ENCODE measurements around the gene DEDD. TPM values are rescaled to one million over a fixed set of nuclear protein-coding genes. Genes with fewer than 3 reads are reported as not detected.
A peak's percentile ranks its signal among the peaks of the same experiment; 100 is the strongest.

The DEDD gene
- total RNA-seq, 1 experiment from 2014 or later = 39.2 TPM

DNA sequence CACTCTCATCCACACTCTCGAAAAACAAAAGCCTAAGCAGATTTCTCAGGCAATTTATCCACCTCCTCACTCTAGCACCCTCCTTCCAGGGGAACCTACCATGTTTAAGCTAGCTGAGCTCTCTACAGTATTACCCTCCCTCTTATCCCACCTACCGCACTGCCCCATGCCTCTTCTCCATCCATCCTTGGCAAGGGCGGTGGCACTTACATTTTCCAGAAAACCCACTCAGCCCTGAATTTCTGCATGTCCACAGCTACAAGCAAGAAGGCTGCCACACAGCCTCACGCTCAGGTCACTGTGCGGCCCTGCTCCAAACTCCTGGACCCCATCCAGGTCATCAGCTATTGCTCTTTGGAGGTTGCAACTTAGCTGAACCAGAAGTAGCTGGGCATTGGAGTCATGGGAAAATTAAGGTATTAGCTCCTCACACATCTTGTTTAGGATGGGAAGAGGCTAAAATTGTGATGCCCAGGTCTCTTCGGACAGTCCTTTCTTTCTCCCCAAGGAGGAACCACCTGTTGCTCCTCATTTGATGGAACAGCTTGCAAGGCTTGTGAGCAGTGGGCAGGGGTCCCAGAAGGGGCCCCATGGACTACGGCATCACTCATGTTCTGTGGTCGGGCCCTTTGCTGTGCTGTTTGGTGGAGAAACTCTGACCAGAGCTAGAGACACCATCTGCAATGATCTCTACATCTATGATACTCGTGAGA, 33.2 kb downstream of the DEDD start:
- TF ChIP-seq, protein P1, sequence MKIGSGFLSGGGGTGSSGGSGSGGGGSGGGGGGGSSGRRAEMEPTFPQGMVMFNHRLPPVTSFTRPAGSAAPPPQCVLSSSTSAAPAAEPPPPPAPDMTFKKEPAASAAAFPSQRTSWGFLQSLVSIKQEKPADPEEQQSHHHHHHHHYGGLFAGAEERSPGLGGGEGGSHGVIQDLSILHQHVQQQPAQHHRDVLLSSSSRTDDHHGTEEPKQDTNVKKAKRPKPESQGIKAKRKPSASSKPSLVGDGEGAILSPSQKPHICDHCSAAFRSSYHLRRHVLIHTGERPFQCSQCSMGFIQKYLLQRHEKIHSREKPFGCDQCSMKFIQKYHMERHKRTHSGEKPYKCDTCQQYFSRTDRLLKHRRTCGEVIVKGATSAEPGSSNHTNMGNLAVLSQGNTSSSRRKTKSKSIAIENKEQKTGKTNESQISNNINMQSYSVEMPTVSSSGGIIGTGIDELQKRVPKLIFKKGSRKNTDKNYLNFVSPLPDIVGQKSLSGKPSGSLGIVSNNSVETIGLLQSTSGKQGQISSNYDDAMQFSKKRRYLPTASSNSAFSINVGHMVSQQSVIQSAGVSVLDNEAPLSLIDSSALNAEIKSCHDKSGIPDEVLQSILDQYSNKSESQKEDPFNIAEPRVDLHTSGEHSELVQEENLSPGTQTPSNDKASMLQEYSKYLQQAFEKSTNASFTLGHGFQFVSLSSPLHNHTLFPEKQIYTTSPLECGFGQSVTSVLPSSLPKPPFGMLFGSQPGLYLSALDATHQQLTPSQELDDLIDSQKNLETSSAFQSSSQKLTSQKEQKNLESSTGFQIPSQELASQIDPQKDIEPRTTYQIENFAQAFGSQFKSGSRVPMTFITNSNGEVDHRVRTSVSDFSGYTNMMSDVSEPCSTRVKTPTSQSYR (CRISPR knock-in tag; IDR thresholded peaks at IDR 0.05) = no peak
- TF ChIP-seq TP53 (CRISPR knock-in tag; IDR thresholded peaks at IDR 0.05) (no peak), ZNF263 (CRISPR knock-in tag; IDR thresholded peaks at IDR 0.05; ENCODE audit: low read depth) (no peak), JAZF1 (CRISPR knock-in tag; IDR thresholded peaks at IDR 0.05) (no peak), CREM (CRISPR knock-in tag; IDR thresholded peaks at IDR 0.05) (no peak), SOX15 (CRISPR knock-in tag; IDR thresholded peaks at IDR 0.05) (no peak), RORB (CRISPR knock-in tag; IDR thresholded peaks at IDR 0.05) (no peak), HMGA2 (CRISPR knock-in tag; IDR thresholded peaks at IDR 0.05) (no peak), ZNF396 (CRISPR knock-in tag; IDR thresholded peaks at IDR 0.05; ENCODE audit: borderline replicate concordance) (no peak), NR3C1 (CRISPR knock-in tag; conservative IDR thresholded peaks at IDR 0.05; ENCODE audit: low read depth) (no peak), GTF2I (CRISPR knock-in tag; conservative IDR thresholded peaks at IDR 0.05) (no peak), SP1 (CRISPR knock-in tag; conservative IDR thresholded peaks at IDR 0.05) (no peak), ZNF671 (CRISPR knock-in tag; IDR thresholded peaks at IDR 0.05) (no peak)
- TF ChIP-seq, protein P2, sequence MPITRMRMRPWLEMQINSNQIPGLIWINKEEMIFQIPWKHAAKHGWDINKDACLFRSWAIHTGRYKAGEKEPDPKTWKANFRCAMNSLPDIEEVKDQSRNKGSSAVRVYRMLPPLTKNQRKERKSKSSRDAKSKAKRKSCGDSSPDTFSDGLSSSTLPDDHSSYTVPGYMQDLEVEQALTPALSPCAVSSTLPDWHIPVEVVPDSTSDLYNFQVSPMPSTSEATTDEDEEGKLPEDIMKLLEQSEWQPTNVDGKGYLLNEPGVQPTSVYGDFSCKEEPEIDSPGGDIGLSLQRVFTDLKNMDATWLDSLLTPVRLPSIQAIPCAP (CRISPR knock-in tag; IDR thresholded peaks at IDR 0.05) = no peak
- TF ChIP-seq, protein P3, sequence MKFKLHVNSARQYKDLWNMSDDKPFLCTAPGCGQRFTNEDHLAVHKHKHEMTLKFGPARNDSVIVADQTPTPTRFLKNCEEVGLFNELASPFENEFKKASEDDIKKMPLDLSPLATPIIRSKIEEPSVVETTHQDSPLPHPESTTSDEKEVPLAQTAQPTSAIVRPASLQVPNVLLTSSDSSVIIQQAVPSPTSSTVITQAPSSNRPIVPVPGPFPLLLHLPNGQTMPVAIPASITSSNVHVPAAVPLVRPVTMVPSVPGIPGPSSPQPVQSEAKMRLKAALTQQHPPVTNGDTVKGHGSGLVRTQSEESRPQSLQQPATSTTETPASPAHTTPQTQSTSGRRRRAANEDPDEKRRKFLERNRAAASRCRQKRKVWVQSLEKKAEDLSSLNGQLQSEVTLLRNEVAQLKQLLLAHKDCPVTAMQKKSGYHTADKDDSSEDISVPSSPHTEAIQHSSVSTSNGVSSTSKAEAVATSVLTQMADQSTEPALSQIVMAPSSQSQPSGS (CRISPR knock-in tag; IDR thresholded peaks at IDR 0.05; ENCODE audit: borderline replicate concordance, low read depth) = no peak
- TF ChIP-seq, protein P4, sequence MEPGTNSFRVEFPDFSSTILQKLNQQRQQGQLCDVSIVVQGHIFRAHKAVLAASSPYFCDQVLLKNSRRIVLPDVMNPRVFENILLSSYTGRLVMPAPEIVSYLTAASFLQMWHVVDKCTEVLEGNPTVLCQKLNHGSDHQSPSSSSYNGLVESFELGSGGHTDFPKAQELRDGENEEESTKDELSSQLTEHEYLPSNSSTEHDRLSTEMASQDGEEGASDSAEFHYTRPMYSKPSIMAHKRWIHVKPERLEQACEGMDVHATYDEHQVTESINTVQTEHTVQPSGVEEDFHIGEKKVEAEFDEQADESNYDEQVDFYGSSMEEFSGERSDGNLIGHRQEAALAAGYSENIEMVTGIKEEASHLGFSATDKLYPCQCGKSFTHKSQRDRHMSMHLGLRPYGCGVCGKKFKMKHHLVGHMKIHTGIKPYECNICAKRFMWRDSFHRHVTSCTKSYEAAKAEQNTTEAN (CRISPR knock-in tag; IDR thresholded peaks at IDR 0.05) = no peak
- TF ChIP-seq, protein P5, sequence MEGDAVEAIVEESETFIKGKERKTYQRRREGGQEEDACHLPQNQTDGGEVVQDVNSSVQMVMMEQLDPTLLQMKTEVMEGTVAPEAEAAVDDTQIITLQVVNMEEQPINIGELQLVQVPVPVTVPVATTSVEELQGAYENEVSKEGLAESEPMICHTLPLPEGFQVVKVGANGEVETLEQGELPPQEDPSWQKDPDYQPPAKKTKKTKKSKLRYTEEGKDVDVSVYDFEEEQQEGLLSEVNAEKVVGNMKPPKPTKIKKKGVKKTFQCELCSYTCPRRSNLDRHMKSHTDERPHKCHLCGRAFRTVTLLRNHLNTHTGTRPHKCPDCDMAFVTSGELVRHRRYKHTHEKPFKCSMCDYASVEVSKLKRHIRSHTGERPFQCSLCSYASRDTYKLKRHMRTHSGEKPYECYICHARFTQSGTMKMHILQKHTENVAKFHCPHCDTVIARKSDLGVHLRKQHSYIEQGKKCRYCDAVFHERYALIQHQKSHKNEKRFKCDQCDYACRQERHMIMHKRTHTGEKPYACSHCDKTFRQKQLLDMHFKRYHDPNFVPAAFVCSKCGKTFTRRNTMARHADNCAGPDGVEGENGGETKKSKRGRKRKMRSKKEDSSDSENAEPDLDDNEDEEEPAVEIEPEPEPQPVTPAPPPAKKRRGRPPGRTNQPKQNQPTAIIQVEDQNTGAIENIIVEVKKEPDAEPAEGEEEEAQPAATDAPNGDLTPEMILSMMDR (IDR thresholded peaks at IDR 0.05) = no peak
- Mint-ChIP-seq H3K27me3 (ENCODE audit: low read depth) (peaks cover 6% of the 10 kb centered on the region; the same call in 1 of the 2 replicates), H3K4me3 (peak overlapping the region; percentile 80), H3K4me1 (peaks cover 6% of the 10 kb centered on the region), H3K9me3 (no peaks in the 10 kb centered on the region), H3K36me3 (peaks cover 15% of the 10 kb centered on the region), H3K27ac (peak overlapping the region; percentile 62; the same call in 1 of the 2 replicates)
- POLR2A ChIA-PET = interaction anchor here (0.6 to 2.3 kb wide), 4 partner anchors 19 to 98 kb away, joined by 3 to 9 read pairs (median 4); partner anchors contain the start of genes F11R, NIT1 and PFDN2
- no peak; the same call in 1 of the 2 replicates for ATAC-seq
- CTCF ChIA-PET = interaction anchor here (0.8 to 8.2 kb wide), 22 partner anchors 10 to 283 kb away, joined by 3 to 109 read pairs (median 8); partner anchors contain the start of genes ARHGAP30, B4GALT3, DEDD and F11R
- no peak for DNase-seq (ENCODE audit: low spot score)

Data from WTC11 (cell line).